K562 (cell line): Measurements from ENCODE around the gene CCNO. TPM values are rescaled to one million over a fixed set of nuclear protein-coding genes. Genes with fewer than 3 reads are reported as not detected.

Experiments used
- FOXO4 ChIP-seq: fragments of 450-650 bp; formaldehyde crosslinking; IDR thresholded peaks from 2 replicates; pipeline ENCODE4 v1.4.0; 2020; ENCODE audit warnings: mild to moderate bottlenecking, moderate library complexity
- FOXP4 ChIP-seq: sonication (generic); formaldehyde crosslinking; IDR thresholded peaks from 2 replicates; pipeline ENCODE4 v1.8.0; 2022; ENCODE audit warnings: mild to moderate bottlenecking, missing genetic modification reagents, borderline replicate concordance
- KDM4B ChIP-seq, 2 experiments: fragments of 450-650 bp in 1 of 2; sonication (generic) in 1 of 2; IDR thresholded peaks; 2 replicates each; pipeline ENCODE4 v1.6.1; 2016 to 2017; ENCODE audit warnings: borderline replicate concordance in 2 of 2, antibody characterized with exemption in 1 of 2, low read depth in 1 of 2, mild to moderate bottlenecking in 1 of 2
- MYC ChIP-seq, 2 experiments: fragments of 250-450 bp in 1 of 2; sonication (Bioruptor Pico) in 1 of 2; IDR thresholded peaks; 2 replicates each; pipeline versions ENCODE4 v1.5.1 to v1.6.1; 2012 to 2021; ENCODE audit warnings: low read depth in 2 of 2, borderline replicate concordance in 1 of 2, improper control_type of control experiment in 1 of 2, low read length in 1 of 2, mild to moderate bottlenecking in 1 of 2, moderate library complexity in 1 of 2
- NFXL1 ChIP-seq: fragments of 450-650 bp; formaldehyde crosslinking; IDR thresholded peaks from 2 replicates; pipeline ENCODE4 v1.4.0; 2021; ENCODE audit warnings: mild to moderate bottlenecking
- NR3C1 ChIP-seq: sonication (generic); formaldehyde crosslinking; IDR thresholded peaks from 2 replicates; pipeline ENCODE4 v1.8.1; 2022; ENCODE audit warnings: missing genetic modification reagents
- NRF1 ChIP-seq, 2 experiments: fragments of 450-650 bp; IDR thresholded peaks in 1 of 2; conservative IDR thresholded peaks in 1 of 2; 2 replicates each; pipeline ENCODE4 v1.6.1; 2014; ENCODE audit warnings: mild to moderate bottlenecking in 2 of 2
- RBM15 ChIP-seq: fragments of 200-400 bp; formaldehyde crosslinking; IDR thresholded peaks from 2 replicates; pipeline ENCODE4 v1.6.1; 2018; ENCODE audit warnings: mild to moderate bottlenecking, low read length, moderate library complexity; ENCODE audit not compliant: insufficient read depth
- SMAD2 ChIP-seq: fragments of 150-350 bp; IDR thresholded peaks from 2 replicates; pipeline ENCODE4 v1.6.1; 2014; ENCODE audit warnings: low read depth, mild to moderate bottlenecking, low read length
- ZNF212 ChIP-seq: fragments of 450-650 bp; formaldehyde crosslinking; IDR thresholded peaks from 2 replicates; pipeline ENCODE4 v1.4.0; 2020; ENCODE audit warnings: mild to moderate bottlenecking
- ZNF324 ChIP-seq: fragments of 250-450 bp; sonication (Bioruptor Pico); IDR thresholded peaks from 2 replicates; pipeline ENCODE4 v1.4.0; 2020; ENCODE audit warnings: mild to moderate bottlenecking
- polyA plus RNA-seq, 8 experiments: library from polyadenylated mRNA; depleted of rRNA in 4 of 8; stranded (reverse) in 5 of 8; unstranded in 3 of 8; fragments of >200 nt; fragmentation: Nextera tagmentation in 2 of 8; fragmentation: Illumina TruSeq in 1 of 8; extraction: Ambion mirVana in 2 of 8; extraction: Trizol in 1 of 8; gene quantifications; 2 replicates each; pipeline versions ENCODE4 v1.2.1 to v1.2.3, GENCODE V29; 2011 to 2014; ENCODE audit warnings: inconsistent platforms in 1 of 8, missing spikeins in 1 of 8
- total RNA-seq, 7 experiments: library from RNA; depleted of rRNA in 6 of 7; stranded (reverse); fragments of >200 nt in 6 of 7; fragmentation: Illumina TruSeq in 2 of 7; extraction: Trizol in 2 of 7; gene quantifications; 2 replicates each; pipeline versions ENCODE4 v1.2.1 to v1.2.3, GENCODE V29; 2011 to 2021; ENCODE audit warnings: low replicate concordance in 1 of 7
- TF ChIP-seq, protein P1 (sequence below), 3 experiments: fragments of 200-800 bp in 1 of 3; fragments of 250-450 bp in 1 of 3; fragments of 450-650 bp in 1 of 3; sonication (Bioruptor Pico) in 1 of 3; sonication (Bioruptor generic) in 1 of 3; formaldehyde crosslinking in 1 of 3; IDR thresholded peaks; 2 replicates each; pipeline versions ENCODE4 v1.6.1 to v1.8.0; 2016 to 2022; ENCODE audit warnings: mild to moderate bottlenecking in 2 of 3, missing genetic modification characterization in 2 of 3, missing compliant biosample characterization in 1 of 3, moderate library complexity in 1 of 3

The CCNO gene
- total and polyA plus RNA-seq, 9 of the 15 experiments (the other 6 are each of a cell fraction or from before 2014, with no cell fraction given) = 0.08 to 3.1 (median 0.29) TPM

DNA sequence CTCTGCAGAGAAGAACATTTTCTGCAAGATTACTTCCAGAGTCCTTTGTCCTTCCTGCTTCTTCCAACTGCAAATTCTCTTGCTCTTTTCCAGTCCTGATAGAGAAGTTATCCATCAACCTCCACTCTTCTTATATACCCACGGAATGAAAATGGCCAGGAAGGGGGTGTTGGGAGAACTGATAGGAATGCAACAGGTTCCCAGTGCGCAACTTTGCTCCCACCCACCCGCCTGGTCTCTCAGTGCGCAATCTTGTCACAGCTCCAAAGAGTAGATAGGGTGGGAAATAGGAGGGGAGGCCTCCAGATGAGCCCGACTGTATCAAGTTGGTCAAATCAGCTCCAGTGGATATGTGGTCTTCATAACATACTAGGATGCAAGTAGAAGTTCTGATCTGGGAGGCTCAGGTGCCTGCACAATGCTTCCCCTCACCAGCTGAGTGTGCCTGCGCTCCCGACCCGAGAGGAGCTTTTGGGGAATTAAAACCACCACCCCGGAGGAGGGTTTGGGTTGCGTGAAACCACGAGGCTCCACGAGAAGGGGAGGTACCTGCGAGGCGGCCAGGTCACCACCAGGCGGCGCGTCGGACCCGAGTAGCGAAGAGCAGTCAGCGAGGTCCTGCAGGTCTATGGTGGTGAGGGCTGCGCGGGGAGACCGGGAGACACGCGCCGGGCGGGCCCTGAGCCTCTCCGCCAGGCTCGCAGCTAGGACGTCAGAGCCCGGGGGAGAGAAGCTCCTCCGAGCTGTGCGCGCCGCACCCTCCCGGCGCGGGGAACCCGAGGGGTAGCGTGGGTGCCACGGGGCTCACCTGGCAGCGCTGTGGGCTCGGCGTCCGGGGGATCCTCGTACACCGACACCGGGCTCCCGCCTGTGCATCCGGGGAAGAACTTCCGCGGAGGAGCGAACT is 7.1 kb downstream of the CCNO start (continued):
- TF ChIP-seq MYC (IDR thresholded peaks at IDR 0.05; ENCODE audit: low read depth, low read length) (peak; percentile 92), MYC (CRISPR knock-in tag; IDR thresholded peaks at IDR 0.05; ENCODE audit: borderline replicate concordance, low read depth) (0 out of 2 replicates have a peak, but pooled peaks have one; percentile 27), FOXP4 (CRISPR knock-in tag) (no peak), NRF1 (conservative IDR thresholded peaks at IDR 0.05 in 1 of 2, IDR thresholded peaks at IDR 0.05 in 1 of 2) (peak; percentile 84 to 87), RBM15 (no peak), SMAD2 (no peak), ZNF324 (CRISPR knock-in tag) (no peak), NFXL1 (CRISPR knock-in tag) (no peak), ZNF212 (no peak), KDM4B (IDR thresholded peaks at IDR 0.05; ENCODE audit: borderline replicate concordance in 2 of 2, low read depth in 1 of 2) (no peak), NR3C1 (CRISPR knock-in tag) (peak; percentile 17; the same call in 1 of the 2 replicates), FOXO4 (CRISPR knock-in tag) (no peak)
- TF ChIP-seq, protein P1, sequence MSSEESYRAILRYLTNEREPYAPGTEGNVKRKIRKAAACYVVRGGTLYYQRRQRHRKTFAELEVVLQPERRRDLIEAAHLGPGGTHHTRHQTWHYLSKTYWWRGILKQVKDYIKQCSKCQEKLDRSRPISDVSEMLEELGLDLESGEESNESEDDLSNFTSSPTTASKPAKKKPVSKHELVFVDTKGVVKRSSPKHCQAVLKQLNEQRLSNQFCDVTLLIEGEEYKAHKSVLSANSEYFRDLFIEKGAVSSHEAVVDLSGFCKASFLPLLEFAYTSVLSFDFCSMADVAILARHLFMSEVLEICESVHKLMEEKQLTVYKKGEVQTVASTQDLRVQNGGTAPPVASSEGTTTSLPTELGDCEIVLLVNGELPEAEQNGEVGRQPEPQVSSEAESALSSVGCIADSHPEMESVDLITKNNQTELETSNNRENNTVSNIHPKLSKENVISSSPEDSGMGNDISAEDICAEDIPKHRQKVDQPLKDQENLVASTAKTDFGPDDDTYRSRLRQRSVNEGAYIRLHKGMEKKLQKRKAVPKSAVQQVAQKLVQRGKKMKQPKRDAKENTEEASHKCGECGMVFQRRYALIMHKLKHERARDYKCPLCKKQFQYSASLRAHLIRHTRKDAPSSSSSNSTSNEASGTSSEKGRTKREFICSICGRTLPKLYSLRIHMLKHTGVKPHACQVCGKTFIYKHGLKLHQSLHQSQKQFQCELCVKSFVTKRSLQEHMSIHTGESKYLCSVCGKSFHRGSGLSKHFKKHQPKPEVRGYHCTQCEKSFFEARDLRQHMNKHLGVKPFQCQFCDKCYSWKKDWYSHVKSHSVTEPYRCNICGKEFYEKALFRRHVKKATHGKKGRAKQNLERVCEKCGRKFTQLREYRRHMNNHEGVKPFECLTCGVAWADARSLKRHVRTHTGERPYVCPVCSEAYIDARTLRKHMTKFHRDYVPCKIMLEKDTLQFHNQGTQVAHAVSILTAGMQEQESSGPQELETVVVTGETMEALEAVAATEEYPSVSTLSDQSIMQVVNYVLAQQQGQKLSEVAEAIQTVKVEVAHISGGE (CRISPR knock-in tag; IDR thresholded peaks at IDR 0.05) = 0 out of 6 replicates have a peak, but pooled peaks of 1 of the 3 experiments have one; percentile 21
